Effector memory CD4-positive, alpha-beta T cell (primary cell): Measurements from ENCODE around the gene SCRN3.

Source experiments
- DNase-seq, 3 donors: peaks; one replicate each; pipeline ENCODE4 v3.0.0-alpha.2; 2020
- H3K27ac ChIP-seq: 2 replicates; pipeline ENCODE4 v1.7.0; 2013; ENCODE audit warnings: mild to moderate bottlenecking, low read length, moderate library complexity; ENCODE audit not compliant: insufficient read depth, poor library complexity, severe bottlenecking
- H3K27me3 ChIP-seq: replicated peaks from 2 replicates; pipeline ENCODE4 v1.7.0; 2013; ENCODE audit warnings: mild to moderate bottlenecking, low read length; ENCODE audit not compliant: insufficient read depth, control insufficient read depth, poor library complexity, severe bottlenecking
- H3K36me3 ChIP-seq: 2 replicates; pipeline ENCODE4 v1.7.0; 2013; ENCODE audit warnings: mild to moderate bottlenecking, low read length, moderate library complexity; ENCODE audit not compliant: control insufficient read depth, insufficient read depth
- H3K4me1 ChIP-seq: 2 replicates; pipeline ENCODE4 v1.7.0; 2013; ENCODE audit warnings: low read length, mild to moderate bottlenecking; ENCODE audit not compliant: control insufficient read depth, insufficient read depth, poor library complexity, severe bottlenecking
- H3K4me3 ChIP-seq: 2 replicates; pipeline ENCODE4 v1.7.0; 2013; ENCODE audit warnings: low read length, low read depth, mild to moderate bottlenecking; ENCODE audit not compliant: insufficient read depth, poor library complexity, severe bottlenecking
- H3K9me3 ChIP-seq: 2 replicates; pipeline ENCODE4 v1.7.0; 2013; ENCODE audit warnings: mild to moderate bottlenecking, low read length, moderate library complexity; ENCODE audit not compliant: control insufficient read depth

SCRN3 gene

GRCh38 chr2:174438146-174438886 lies 42.8 kb downstream of the SCRN3 start:
- Histone ChIP-seq H3K9me3 (no peaks in the 10 kb centered on the region), H3K27ac (no peak overlapping the region), H3K27me3 (no peaks in the 10 kb centered on the region), H3K4me1 (no peaks in the 10 kb centered on the region), H3K4me3 (no peak overlapping the region), H3K36me3 (peaks cover 40% of the 10 kb centered on the region)
- DNase-seq, result no peak

- no peaks in the 10 kb centered on the region for H3K27me3 ChIP-seq
- no peak overlapping the region for H3K27ac ChIP-seq
- H3K4me1 ChIP-seq, result no peaks in the 10 kb centered on the region
- H3K4me3 ChIP-seq, result no peak overlapping the region
- peaks cover 46% of the 10 kb centered on the region for H3K36me3 ChIP-seq
- no peak for DNase-seq
- no peaks in the 10 kb centered on the region for H3K9me3 ChIP-seq
Observed at GRCh38 chr2:174439323-174439722, 43.8 kb downstream of the SCRN3 start.

GRCh38 chr2:174439950-174440349 lies 44.4 kb downstream of the SCRN3 start:
- no peak overlapping the region for H3K4me3 ChIP-seq
- DNase-seq, result no peak
- H3K27me3 ChIP-seq, result no peaks in the 10 kb centered on the region
- no peaks in the 10 kb centered on the region for H3K4me1 ChIP-seq
- H3K9me3 ChIP-seq, result no peaks in the 10 kb centered on the region
- H3K36me3 ChIP-seq, result peaks cover 51% of the 10 kb centered on the region
- no peak overlapping the region for H3K27ac ChIP-seq

GRCh38 chr2:174442546-174443510 lies 47.3 kb downstream of the SCRN3 start:
- no peak overlapping the region for H3K4me3 ChIP-seq
- H3K36me3 ChIP-seq, result peaks cover 56% of the 10 kb centered on the region
- DNase-seq, result no peak
- H3K4me1 ChIP-seq, result no peaks in the 10 kb centered on the region
- no peaks in the 10 kb centered on the region for H3K27me3 ChIP-seq
- H3K9me3 ChIP-seq, result no peaks in the 10 kb centered on the region
- H3K27ac ChIP-seq, result no peak overlapping the region

GRCh38 chr2:174444761-174445160 lies 49.2 kb downstream of the SCRN3 start:
- Histone ChIP-seq H3K9me3 (no peaks in the 10 kb centered on the region), H3K36me3 (peaks cover 55% of the 10 kb centered on the region), H3K4me3 (no peak overlapping the region), H3K27ac (no peak overlapping the region), H3K4me1 (no peaks in the 10 kb centered on the region), H3K27me3 (no peaks in the 10 kb centered on the region)
- DNase-seq, result no peak

- H3K9me3 ChIP-seq, result no peaks in the 10 kb centered on the region
Observed at GRCh38 chr2:174445248-174445647, 49.7 kb downstream of the SCRN3 start.

GRCh38 chr2:174446531-174446930 lies 51.0 kb downstream of the SCRN3 start:
- H3K4me3 ChIP-seq, result no peak overlapping the region
- H3K27ac ChIP-seq, result no peak overlapping the region

More at GRCh38 chr2:174445248-174445647, 49.7 kb downstream of the SCRN3 start:
- H3K27me3 ChIP-seq, result no peaks in the 10 kb centered on the region
- no peak overlapping the region for H3K4me3 ChIP-seq
- peaks cover 51% of the 10 kb centered on the region for H3K36me3 ChIP-seq
- H3K27ac ChIP-seq, result no peak overlapping the region
- no peak for DNase-seq
- H3K4me1 ChIP-seq, result peaks cover 2% of the 10 kb centered on the region

GRCh38 chr2:174449033-174449432 lies 53.5 kb downstream of the SCRN3 start:
- Histone ChIP-seq H3K9me3 (no peaks in the 10 kb centered on the region), H3K27me3 (no peaks in the 10 kb centered on the region), H3K27ac (no peak overlapping the region), H3K4me1 (peaks cover 2% of the 10 kb centered on the region), H3K36me3 (peaks cover 24% of the 10 kb centered on the region), H3K4me3 (no peak overlapping the region)
- no peak for DNase-seq

More at GRCh38 chr2:174446531-174446930, 51.0 kb downstream of the SCRN3 start:
- DNase-seq, result no peak
- Histone ChIP-seq H3K9me3 (no peaks in the 10 kb centered on the region), H3K4me1 (peaks cover 2% of the 10 kb centered on the region), H3K27me3 (no peaks in the 10 kb centered on the region), H3K36me3 (peaks cover 43% of the 10 kb centered on the region)

- no peaks in the 10 kb centered on the region for H3K9me3 ChIP-seq
- H3K36me3 ChIP-seq, result peaks cover 16% of the 10 kb centered on the region
- no peaks in the 10 kb centered on the region for H3K27me3 ChIP-seq
- no peak for DNase-seq
- no peak overlapping the region for H3K4me3 ChIP-seq
- H3K4me1 ChIP-seq, result peaks cover 2% of the 10 kb centered on the region
- H3K27ac ChIP-seq, result no peak overlapping the region
Observed at GRCh38 chr2:174450021-174450816, 54.7 kb downstream of the SCRN3 start.
